Lower leg skin (tissue), 3 donors: ENCODE data around the gene HKDC1.

Source experiments
- POLR2A ChIP-seq, 2 donors: fragments of 450-650 bp; IDR thresholded peaks; one replicate each; pipeline ENCODE4 v1.6.1; 2016 to 2017; ENCODE audit warnings: antibody characterized with exemption in 2 of 2, mild to moderate bottlenecking in 1 of 2, moderate library complexity in 1 of 2
- TF ChIP-seq, protein P1 (sequence below), 3 donors: fragments of 450-650 bp; IDR thresholded peaks; one replicate each; pipeline ENCODE4 v1.5.1; 2016; ENCODE audit warnings: antibody characterized with exemption in 3 of 3, mild to moderate bottlenecking in 3 of 3, moderate library complexity in 2 of 3

DNA sequence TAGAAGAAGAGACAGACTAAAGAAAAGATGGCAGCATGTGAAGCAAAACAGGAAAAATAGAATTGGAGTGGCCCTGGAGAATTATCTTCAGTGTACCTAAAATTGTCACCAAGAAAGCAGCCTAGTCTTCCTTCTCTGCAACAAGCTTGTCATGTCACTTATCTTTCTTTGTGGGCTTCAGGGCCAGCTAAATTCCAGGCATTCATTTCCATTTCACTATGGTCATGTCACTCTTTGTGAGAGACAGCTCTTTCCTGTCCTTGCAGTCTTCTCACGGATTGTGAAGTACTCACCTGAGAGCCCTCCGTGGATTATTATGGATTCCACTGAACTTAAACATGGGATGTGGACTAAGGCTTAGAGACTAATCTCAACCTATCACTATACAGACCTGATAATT, 9.0 kb upstream of the HKDC1 start:
- TF ChIP-seq, protein P1, sequence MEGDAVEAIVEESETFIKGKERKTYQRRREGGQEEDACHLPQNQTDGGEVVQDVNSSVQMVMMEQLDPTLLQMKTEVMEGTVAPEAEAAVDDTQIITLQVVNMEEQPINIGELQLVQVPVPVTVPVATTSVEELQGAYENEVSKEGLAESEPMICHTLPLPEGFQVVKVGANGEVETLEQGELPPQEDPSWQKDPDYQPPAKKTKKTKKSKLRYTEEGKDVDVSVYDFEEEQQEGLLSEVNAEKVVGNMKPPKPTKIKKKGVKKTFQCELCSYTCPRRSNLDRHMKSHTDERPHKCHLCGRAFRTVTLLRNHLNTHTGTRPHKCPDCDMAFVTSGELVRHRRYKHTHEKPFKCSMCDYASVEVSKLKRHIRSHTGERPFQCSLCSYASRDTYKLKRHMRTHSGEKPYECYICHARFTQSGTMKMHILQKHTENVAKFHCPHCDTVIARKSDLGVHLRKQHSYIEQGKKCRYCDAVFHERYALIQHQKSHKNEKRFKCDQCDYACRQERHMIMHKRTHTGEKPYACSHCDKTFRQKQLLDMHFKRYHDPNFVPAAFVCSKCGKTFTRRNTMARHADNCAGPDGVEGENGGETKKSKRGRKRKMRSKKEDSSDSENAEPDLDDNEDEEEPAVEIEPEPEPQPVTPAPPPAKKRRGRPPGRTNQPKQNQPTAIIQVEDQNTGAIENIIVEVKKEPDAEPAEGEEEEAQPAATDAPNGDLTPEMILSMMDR (IDR thresholded peaks at IDR 0.05): no peak
- TF ChIP-seq POLR2A (IDR thresholded peaks at IDR 0.05): no peak
